Aorta (tissue), 5 donors: Measurements from ENCODE around the gene RNF135. TPM values are rescaled to one million over a fixed set of nuclear protein-coding genes. Genes with fewer than 3 reads are reported as not detected.
"Not testable (repeated sequence)": the region's sequence is repeated elsewhere in the genome, so short reads cannot be mapped to it uniquely, and the experiment has no call there.

Experiments used
- ATAC-seq: fragments of 200-7000 bp; cut with Tn5 transposase; one replicate; pipeline ENCODE4 v1.9.1; 2022; ENCODE audit warnings: moderate library complexity; ENCODE audit not compliant: low FRiP score
- DNase-seq, 2 donors: peaks; one replicate each; pipeline ENCODE4 v3.0.0-alpha.2; 2020
- H3K27ac ChIP-seq, 2 donors: one replicate each; pipeline ENCODE4 v1.5.1; 2013; ENCODE audit warnings: low read length in 2 of 2, mild to moderate bottlenecking in 2 of 2, moderate library complexity in 2 of 2, control low read depth in 1 of 2, inconsistent platforms in 1 of 2, low read depth in 1 of 2
- H3K27me3 ChIP-seq, 2 donors: one replicate each; pipeline ENCODE4 v1.6.1; 2013; ENCODE audit warnings: control low read depth in 1 of 2, low read length in 1 of 2, mild to moderate bottlenecking in 1 of 2, moderate library complexity in 1 of 2; ENCODE audit not compliant: insufficient read depth in 2 of 2, control insufficient read depth in 1 of 2
- H3K36me3 ChIP-seq, 2 donors: one replicate each; pipeline ENCODE4 v1.6.1; 2013; ENCODE audit warnings: control low read depth in 1 of 2, low read length in 1 of 2, mild to moderate bottlenecking in 1 of 2; ENCODE audit not compliant: insufficient read depth in 2 of 2, control insufficient read depth in 1 of 2
- H3K4me1 ChIP-seq, 2 donors: one replicate each; pipeline ENCODE4 v1.6.1; 2013; ENCODE audit warnings: low read length in 2 of 2, control low read depth in 1 of 2, mild to moderate bottlenecking in 1 of 2, moderate library complexity in 1 of 2; ENCODE audit not compliant: insufficient read depth in 2 of 2, control insufficient read depth in 1 of 2
- H3K4me3 ChIP-seq, 2 donors: one replicate each; pipeline ENCODE4 v1.5.1; 2013; ENCODE audit warnings: low read length in 2 of 2, control low read depth in 1 of 2, mild to moderate bottlenecking in 1 of 2
- H3K9me3 ChIP-seq: one replicate; pipeline ENCODE4 v1.6.1; 2013; ENCODE audit warnings: mild to moderate bottlenecking, low read length; ENCODE audit not compliant: control insufficient read depth
- WGBS, 2 donors: extraction: QIAGEN DNeasy Blood & Tissue Kit; methylation state at CpG; one replicate each; pipeline ENCODE4 v1.1.7; 2013; 5-methylcytosine and 5-hydroxymethylcytosine counted together
- intact Hi-C, 2 donors: fragments of 100-400 bp; cut with DNase I; formaldehyde crosslinking; loops; one replicate each; pipeline versions ENCODE4 v1.14.2 to v1.15.0; 2022
- polyA plus RNA-seq, 2 donors: library from polyadenylated mRNA; stranded (reverse); fragments of 200-250 nt; gene quantifications; one replicate each; pipeline ENCODE4 v1.2.3, GENCODE V29; 2013
- total RNA-seq, 2 donors: library from RNA; stranded (reverse); fragmentation: NEBNext Ultra II Directional; extraction: Animal tissue kit (Norgen Biotek cat#: 25700); gene quantifications; one replicate each; pipeline ENCODE4 v1.2.1, GENCODE V29; 2021
- donor health status: healthy with polysubstance abuse.
- donor health status: Bipolar disorder and iron deficiency.
- donor health status: DM: no; HTN: no; CAD: no.
- donor health status: DM: no; HTN: no; CAD: no.
- donor health status: DM: yes; HTN: yes; CAD: no.

Gene RNF135
- total and polyA plus RNA-seq, 4 donors = 16.6 to 32.4 (median 17.8) TPM

DNA sequence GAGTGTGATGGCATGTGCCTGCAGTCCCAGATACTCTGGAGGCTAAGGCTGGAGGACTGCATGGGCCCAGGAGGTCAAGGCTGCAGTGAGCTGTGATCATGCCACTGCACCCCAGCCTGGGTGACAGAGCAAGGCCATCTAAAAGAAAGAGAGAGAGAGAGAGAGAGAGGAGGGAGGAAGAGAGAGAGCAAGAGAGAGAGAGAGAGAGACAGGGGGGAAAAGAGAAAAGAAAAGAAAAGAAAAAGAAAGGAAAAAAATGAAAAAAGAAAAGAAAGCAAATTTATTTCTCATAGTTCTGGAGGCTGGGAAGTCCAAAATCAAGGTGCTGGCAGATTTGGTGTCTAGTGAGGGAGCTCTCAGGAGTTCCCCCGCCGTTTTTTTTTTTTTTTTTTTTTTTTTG is 33.3 kb downstream of the RNF135 start:
- no peak for DNase-seq
- no peak for ATAC-seq
- Histone ChIP-seq H3K36me3 (peaks cover 0 to 4% of the 10 kb centered on the region in 2 donors), H3K4me3 (no peak overlapping the region), H3K4me1 (no peaks in the 10 kb centered on the region), H3K27me3 (no peaks in the 10 kb centered on the region), H3K9me3 (no peaks in the 10 kb centered on the region), H3K27ac (no peak overlapping the region)
- WGBS, 2 donors = 91 to 93% methylated on average over 2 of the region's 2 CpGs
- intact Hi-C loops = no loop called here

DNA sequence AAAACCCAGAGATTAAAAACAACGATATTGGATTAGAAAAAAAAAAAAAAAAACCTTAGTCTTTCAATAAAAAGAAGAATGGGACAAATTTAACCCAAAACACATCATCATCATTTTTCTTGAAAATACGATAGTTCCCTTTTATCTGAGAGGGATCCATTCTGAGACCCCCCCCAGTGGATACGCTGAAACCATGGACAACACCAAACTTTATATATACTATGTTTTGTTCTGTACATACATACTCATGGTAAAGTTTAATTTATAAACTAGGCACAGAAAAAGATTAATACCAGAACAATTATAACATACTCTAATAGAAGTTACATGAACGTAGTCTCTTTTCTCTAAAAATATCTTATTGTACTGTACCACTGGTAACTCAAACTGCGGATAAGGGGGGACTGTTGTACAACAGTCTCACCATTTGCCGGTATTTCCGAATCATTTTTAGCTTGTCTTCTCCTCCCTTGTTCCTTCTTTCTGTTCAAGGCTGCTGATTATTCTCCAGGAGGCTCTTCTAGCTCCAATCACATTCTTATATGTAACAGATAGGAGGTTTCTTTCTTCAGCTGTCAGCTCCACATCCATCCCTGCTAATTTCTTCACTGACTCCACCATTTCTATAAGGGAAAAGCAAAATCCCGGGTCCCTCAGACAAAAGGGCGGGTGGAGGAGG is 37.0 kb downstream of the RNF135 start:
- Histone ChIP-seq H3K36me3 (no peaks in the 10 kb centered on the region), H3K27me3 (no peaks in the 10 kb centered on the region), H3K4me3 (peak overlapping the region; percentile 35 to 46), H3K9me3 (no peaks in the 10 kb centered on the region), H3K4me1 (no peaks in the 10 kb centered on the region), H3K27ac (peak overlapping the region; percentile 68 to 87)
- 49 to 52% methylated on average over 9 of the region's 9 CpGs for WGBS, 2 donors
- intact Hi-C loops = no loop called here
- DNase-seq = no peak
- no peak for ATAC-seq

DNA sequence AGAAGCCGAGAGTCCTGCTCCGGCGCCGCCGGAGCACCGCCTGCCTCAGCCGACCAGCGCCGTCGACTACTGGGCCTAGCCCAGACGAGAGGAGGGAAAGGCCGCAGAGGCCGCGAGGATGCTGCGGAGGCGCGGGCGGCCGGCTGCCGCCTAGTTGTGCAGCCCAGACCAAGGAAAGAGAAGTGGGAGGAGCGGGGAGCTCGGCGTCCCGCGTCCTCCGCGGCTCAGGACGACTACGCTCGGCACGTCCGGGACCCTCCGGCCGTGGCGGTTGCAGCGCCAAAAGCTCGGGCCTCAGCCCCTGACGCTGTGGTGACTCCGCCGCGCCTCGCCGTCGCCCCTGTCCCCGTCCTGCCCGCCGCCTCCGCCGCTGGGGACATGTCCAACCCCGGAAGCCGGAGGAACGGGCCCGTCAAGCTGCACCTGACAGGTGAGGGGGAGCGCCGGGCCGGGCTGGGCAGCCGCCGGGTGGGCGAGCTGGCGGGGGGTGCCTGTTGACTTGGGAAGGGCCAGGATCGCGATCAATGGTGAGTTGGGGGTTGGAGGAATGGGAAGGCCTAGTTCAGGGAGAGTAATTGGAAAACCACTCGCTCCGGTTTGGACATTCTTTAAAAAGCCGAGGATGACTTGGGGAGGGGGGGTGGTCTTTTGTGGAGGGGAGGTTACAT is 37.7 kb downstream of the RNF135 start:
- peak; percentile 86 for ATAC-seq

DNA sequence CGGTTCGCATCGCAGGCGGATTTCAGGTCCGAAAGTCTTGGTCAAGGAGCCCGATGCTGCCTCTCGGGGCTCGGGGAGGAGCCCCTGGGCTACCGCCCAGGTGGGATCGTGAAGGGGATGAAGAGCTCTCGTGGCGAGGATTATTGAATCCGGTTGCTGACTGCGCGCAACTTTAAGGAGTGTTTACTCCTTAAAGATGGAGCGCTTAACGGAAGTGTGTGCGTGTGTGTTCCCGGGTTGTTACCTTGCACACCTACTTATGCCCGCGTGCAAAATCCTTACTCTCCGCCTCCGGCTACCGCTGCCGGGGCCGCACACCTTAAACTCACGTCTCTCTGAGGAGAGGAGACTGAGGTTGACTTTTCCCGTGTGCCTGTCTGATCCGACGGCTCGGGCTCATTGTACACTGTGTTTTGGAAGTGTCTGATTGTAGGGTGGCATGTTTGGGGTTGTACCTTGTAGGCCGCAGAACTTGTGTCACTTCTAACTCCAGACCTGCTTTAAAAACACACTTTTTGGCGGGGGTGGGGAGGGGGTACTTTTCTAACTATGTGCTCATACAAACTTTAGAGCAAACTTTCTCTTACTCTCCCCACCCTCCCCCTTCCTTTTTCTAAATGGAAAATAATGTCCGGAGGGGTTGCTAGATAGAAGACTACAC is 38.3 kb downstream of the RNF135 start:
- H3K27me3 ChIP-seq, H3K9me3 ChIP-seq, H3K36me3 ChIP-seq, H3K4me1 ChIP-seq, intact Hi-C loops: not testable (repeated sequence)
- peak in 1 of 2 donors; percentile 44 for DNase-seq
- peak overlapping the region; percentile 2 to 87 for H3K27ac ChIP-seq
- peak overlapping the region; percentile 31 to 46 for H3K4me3 ChIP-seq
- 6 to 8% methylated on average over 30 to 33 of the region's 34 CpGs for WGBS, 2 donors
- peak; percentile 47 for ATAC-seq

More for the DNA sequence above, 37.7 kb downstream of the RNF135 start:
- WGBS, 2 donors = 1% methylated on average over 56 to 65 of the region's 65 CpGs
- H3K9me3 ChIP-seq = no peaks in the 10 kb centered on the region
- H3K4me3 ChIP-seq = peak overlapping the region; percentile 35 to 46
- no peaks in the 10 kb centered on the region for H3K27me3 ChIP-seq
- DNase-seq = peak; percentile 75 to 85
- H3K27ac ChIP-seq = peak overlapping the region; percentile 68 to 87
- no peaks in the 10 kb centered on the region for H3K36me3 ChIP-seq
- intact Hi-C loops = no loop called here
- no peaks in the 10 kb centered on the region for H3K4me1 ChIP-seq

DNA sequence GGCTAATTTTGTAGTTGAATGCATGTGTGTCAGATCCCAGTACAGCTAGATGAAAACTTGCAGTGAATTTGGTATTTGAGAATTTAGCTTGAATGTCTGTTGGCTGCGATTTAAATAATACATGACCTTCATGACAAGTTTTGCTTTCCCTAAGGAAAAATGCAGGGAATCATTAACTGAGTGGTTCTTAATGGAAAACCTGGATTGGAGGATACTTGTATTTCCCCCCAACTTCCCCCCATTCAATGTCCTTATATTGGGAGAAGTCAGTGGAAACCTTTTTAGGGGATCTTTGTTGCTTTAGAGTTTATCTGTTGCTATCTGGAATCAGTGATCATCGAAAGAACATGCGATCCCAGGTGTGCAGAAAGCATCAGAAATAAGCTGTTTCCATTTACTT is 39.2 kb downstream of the RNF135 start:
- H3K4me3 ChIP-seq, H3K36me3 ChIP-seq, H3K27me3 ChIP-seq, H3K4me1 ChIP-seq, DNase-seq, H3K27ac ChIP-seq, ATAC-seq, H3K9me3 ChIP-seq: not testable (repeated sequence)
- WGBS, 2 donors = 44 to 51% methylated on average over 3 of the region's 3 CpGs
- intact Hi-C loops = loop anchor here (5.0 kb wide), 1 partner anchor 207 kb away; no protein-coding TSS in a partner anchor

DNA sequence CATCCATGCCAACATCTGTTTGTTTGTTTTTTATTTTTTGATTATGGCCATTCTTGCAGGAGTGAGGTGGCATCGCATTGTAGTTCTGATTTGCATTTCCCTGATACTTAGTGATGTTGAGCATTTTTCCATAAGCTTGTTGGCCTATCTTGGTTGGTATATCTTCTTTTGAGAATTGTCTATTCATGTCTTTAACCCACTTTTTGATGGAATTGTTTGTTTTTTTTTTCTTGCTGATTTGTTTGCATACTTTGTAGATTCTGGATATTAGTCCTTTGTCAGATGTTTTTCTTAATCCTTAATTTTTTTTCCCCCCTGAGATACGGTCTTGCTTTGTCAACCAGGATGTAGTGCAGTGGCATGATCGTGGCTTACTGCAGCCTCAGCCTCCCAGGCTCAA is 43.0 kb downstream of the RNF135 start:
- H3K27me3 ChIP-seq = no peaks in the 10 kb centered on the region
- intact Hi-C loops = loop anchor here (5.0 kb wide), 1 partner anchor 203 kb away; no protein-coding TSS in a partner anchor
- 94 to 95% methylated on average over 3 of the region's 3 CpGs for WGBS, 2 donors
- H3K9me3 ChIP-seq = no peaks in the 10 kb centered on the region
- no peaks in the 10 kb centered on the region for H3K36me3 ChIP-seq
- H3K4me1 ChIP-seq = peaks cover 3% of the 10 kb centered on the region in 2 donors
- ATAC-seq = no peak
- DNase-seq = no peak
- no peak overlapping the region for H3K4me3 ChIP-seq
- H3K27ac ChIP-seq = no peak overlapping the region

DNA sequence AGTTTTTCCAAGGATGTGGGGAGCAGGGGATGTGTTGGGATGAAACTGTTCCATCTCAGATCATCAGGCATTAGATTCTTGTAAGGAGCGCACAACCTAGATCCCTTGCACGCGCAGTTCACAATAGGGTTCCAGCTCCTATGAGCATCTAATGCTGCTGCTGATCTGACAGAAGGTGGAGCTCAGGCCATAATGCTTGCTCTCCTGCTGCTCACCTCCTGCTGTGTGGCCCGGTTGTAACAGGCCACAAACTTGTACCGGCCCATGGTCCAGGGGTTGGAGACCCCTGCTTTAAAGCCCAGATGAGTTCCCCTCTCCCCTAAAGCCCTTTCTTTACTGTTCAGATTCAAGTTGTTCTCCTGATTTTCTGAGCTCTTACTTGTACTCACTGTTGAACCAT is 44.8 kb downstream of the RNF135 start:
- Histone ChIP-seq H3K36me3 (no peaks in the 10 kb centered on the region), H3K4me1 (peaks cover 3% of the 10 kb centered on the region in 2 donors), H3K9me3 (no peaks in the 10 kb centered on the region), H3K4me3 (no peak overlapping the region), H3K27me3 (no peaks in the 10 kb centered on the region), H3K27ac (no peak overlapping the region)
- no peak for ATAC-seq
- intact Hi-C loops = no loop called here
- 75 to 79% methylated on average over 5 of the region's 5 CpGs for WGBS, 2 donors
- no peak for DNase-seq

DNA sequence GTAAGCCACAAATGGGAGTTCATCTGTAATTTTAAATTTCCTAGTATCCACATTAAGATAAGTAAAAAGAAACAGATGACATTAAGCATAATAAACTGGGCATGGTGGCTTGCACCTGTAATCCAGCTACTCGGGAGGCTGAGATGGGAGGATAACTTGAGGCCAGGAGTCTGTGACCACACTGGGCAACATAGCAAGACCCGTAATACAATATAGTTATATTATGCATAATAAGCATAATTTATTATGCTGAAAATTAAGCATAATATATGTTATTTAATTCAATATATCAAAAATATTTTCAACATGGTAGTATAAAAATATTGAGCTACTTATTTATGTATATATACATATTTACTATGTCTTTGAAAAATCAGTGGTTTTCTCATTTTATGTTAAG is 48.2 kb downstream of the RNF135 start:
- no peaks in the 10 kb centered on the region for H3K36me3 ChIP-seq
- ATAC-seq (no peak), DNase-seq (no peak)
- H3K4me3 ChIP-seq = no peak overlapping the region
- no peak overlapping the region for H3K27ac ChIP-seq
- WGBS, 2 donors = 97% methylated on average over 2 of the region's 2 CpGs
- peaks cover 3% of the 10 kb centered on the region in 2 donors for H3K4me1 ChIP-seq
- intact Hi-C loops = no loop called here
- no peaks in the 10 kb centered on the region for H3K27me3 ChIP-seq
- H3K9me3 ChIP-seq = no peaks in the 10 kb centered on the region
